Measurements from ENCODE around the gene NPR2. TPM values are rescaled to one million over a fixed set of nuclear protein-coding genes. Genes with fewer than 3 reads are reported as not detected.

The NPR2 gene
- total RNA-seq, 1 experiment from 2014 or later: 12.5 TPM

DNA sequence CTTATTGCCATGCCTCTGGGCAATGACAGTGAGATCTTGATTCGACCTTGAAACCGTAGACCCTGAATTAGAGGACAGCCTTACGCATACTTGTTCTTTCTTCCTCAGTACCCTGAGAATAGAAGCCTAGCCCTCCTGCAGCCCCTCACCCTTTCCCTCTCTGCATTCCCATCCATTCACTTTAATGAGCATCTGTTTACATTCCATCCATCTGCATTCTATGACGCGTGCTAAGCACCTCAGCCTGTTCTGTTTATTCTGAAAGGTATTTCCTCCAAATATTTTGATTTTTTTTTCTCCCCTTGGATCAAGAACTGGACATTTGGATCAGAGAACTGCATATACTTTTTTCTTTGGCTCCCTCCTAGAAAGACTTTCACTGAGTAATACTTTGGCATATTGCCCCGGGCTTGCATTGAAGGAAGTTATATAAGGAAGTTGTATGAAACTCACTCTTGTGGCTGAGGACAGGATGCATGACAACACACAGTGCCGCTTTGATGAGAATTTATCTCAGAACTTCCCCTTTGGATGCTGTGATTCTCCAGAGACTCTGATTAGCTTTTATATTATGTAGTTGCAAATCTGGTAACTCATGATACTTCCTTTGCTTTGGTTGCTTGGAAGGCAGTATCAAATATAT is 53.4 kb downstream of the NPR2 start:
- no peak overlapping the region for H2BK15ac ChIP-seq (ENCODE audit: low read depth, low read length)
- WGBS (ENCODE audit: extremely low coverage, insufficient read length, low lambda C conversion rate): no CpG with 5 or more reads among the region's 7 CpGs
- Mint-ChIP-seq H3K27me3 (ENCODE audit: low read depth) (peaks cover 21% of the 10 kb centered on the region), H3K9me3 (no peaks in the 10 kb centered on the region), H3K4me3 (peak overlapping the region; percentile 12 to 25; a peak in 4 of 5 replicates), H3K36me3 (ENCODE audit: insufficient read depth in 1 of 3, low read depth in 3 of 3) (peaks cover 1 to 17% (median 8%) of the 10 kb centered on the region in 3 experiments; a peak in 5 of 7 replicates), H3K4me1 (peaks cover 31 to 39% of the 10 kb centered on the region in 2 experiments), H3K27ac (peak overlapping the region; percentile 2 to 77 (median 15); a peak in 5 of 7 replicates)
- TF ChIP-seq, protein P1, sequence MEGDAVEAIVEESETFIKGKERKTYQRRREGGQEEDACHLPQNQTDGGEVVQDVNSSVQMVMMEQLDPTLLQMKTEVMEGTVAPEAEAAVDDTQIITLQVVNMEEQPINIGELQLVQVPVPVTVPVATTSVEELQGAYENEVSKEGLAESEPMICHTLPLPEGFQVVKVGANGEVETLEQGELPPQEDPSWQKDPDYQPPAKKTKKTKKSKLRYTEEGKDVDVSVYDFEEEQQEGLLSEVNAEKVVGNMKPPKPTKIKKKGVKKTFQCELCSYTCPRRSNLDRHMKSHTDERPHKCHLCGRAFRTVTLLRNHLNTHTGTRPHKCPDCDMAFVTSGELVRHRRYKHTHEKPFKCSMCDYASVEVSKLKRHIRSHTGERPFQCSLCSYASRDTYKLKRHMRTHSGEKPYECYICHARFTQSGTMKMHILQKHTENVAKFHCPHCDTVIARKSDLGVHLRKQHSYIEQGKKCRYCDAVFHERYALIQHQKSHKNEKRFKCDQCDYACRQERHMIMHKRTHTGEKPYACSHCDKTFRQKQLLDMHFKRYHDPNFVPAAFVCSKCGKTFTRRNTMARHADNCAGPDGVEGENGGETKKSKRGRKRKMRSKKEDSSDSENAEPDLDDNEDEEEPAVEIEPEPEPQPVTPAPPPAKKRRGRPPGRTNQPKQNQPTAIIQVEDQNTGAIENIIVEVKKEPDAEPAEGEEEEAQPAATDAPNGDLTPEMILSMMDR (conservative IDR thresholded peaks at IDR 0.05): no peak
- no peak overlapping the region for H2BK12ac ChIP-seq (ENCODE audit: insufficient read length, low read depth, low read length)
- no peak overlapping the region for H4K5ac ChIP-seq (ENCODE audit: insufficient read length, low read depth, low read length)
- no peaks in the 10 kb centered on the region for H4K20me1 ChIP-seq (ENCODE audit: control insufficient read depth, insufficient read depth, insufficient read length)
- DNase-seq: no peak
- H3K56ac ChIP-seq (ENCODE audit: insufficient read length, low read depth, low read length): no peak overlapping the region
- H3K9ac ChIP-seq (ENCODE audit: extremely low read depth, insufficient read length, low read length): no peak overlapping the region
- H2AFZ ChIP-seq (ENCODE audit: low read length): no peak overlapping the region
- peaks cover 7% of the 10 kb centered on the region for H3K23me2 ChIP-seq (ENCODE audit: insufficient read length, low read depth, low read length, poor library complexity, severe bottlenecking)
- no peak overlapping the region for H3K18ac ChIP-seq (ENCODE audit: insufficient read length, low read depth, low read length)
- no peak overlapping the region for H2BK20ac ChIP-seq (ENCODE audit: low read depth, low read length, poor library complexity, severe bottlenecking)
- no peaks in the 10 kb centered on the region for H3K79me1 ChIP-seq (ENCODE audit: insufficient read depth, low read depth, low read length, poor library complexity, severe bottlenecking)
- H3K27ac ChIP-seq (ENCODE audit: insufficient read length, low read depth, low read length): peak overlapping the region; percentile 35
- H3K14ac ChIP-seq (ENCODE audit: insufficient read depth, low read length): no peak overlapping the region
- H3K9me3 ChIP-seq (ENCODE audit: control insufficient read depth, low read depth, low read length): no peaks in the 10 kb centered on the region
- H3K79me2 ChIP-seq (ENCODE audit: insufficient read depth, low read length): no peaks in the 10 kb centered on the region
- no peaks in the 10 kb centered on the region; the same call in 1 of the 2 replicates for H3K27me3 ChIP-seq (ENCODE audit: insufficient read depth, low read length)
- no peak overlapping the region for H4K8ac ChIP-seq (replicated peaks; ENCODE audit: insufficient read length, low read depth, low read length)
- no peak overlapping the region for H3K23ac ChIP-seq (ENCODE audit: insufficient read length, low read depth, low read length)
- peak overlapping the region; percentile 39 for H3K4me2 ChIP-seq (ENCODE audit: insufficient read depth, insufficient read length, low read length)
- no peak overlapping the region for H2AK5ac ChIP-seq (ENCODE audit: insufficient read length, low read length)
- H3K4me1 ChIP-seq (ENCODE audit: insufficient read depth, low read length): peaks cover 14% of the 10 kb centered on the region; the same call in 1 of the 2 replicates
- H3T11ph ChIP-seq (ENCODE audit: low read length): no peak overlapping the region
- H3K4ac ChIP-seq (ENCODE audit: low read depth, low read length): no peak overlapping the region
- H2BK5ac ChIP-seq (ENCODE audit: insufficient read length, low read length): no peak overlapping the region
- no peak overlapping the region for H4K91ac ChIP-seq (ENCODE audit: insufficient read length, low read depth, low read length)
- no peak overlapping the region for H2BK120ac ChIP-seq (ENCODE audit: low read depth, low read length, poor library complexity, severe bottlenecking)
